NT2/D1 (cell line): ENCODE results near the gene TAS2R20.
"Not testable (repeated sequence)": the region's sequence is repeated elsewhere in the genome, so short reads cannot be mapped to it uniquely, and the experiment has no call there.

Experiments
- DNase-seq: peaks from one replicate; pipeline ENCODE4 v3.0.0-alpha.2; 2011; ENCODE audit warnings: low read depth, low spot score
- H3K27me3 ChIP-seq: 2 replicates; pipeline ENCODE4 v1.6.0; 2011; ENCODE audit warnings: mild to moderate bottlenecking; ENCODE audit not compliant: insufficient read length, insufficient read depth
- H3K36me3 ChIP-seq: 2 replicates; pipeline ENCODE4 v1.6.1; 2011; ENCODE audit warnings: mild to moderate bottlenecking, low read length, mixed read lengths; ENCODE audit not compliant: insufficient read depth, insufficient read length
- H3K4me1 ChIP-seq: 2 replicates; pipeline ENCODE4 v1.5.1; 2011; ENCODE audit not compliant: insufficient read depth, insufficient read length
- H3K4me3 ChIP-seq: 2 replicates; pipeline ENCODE4 v1.5.1; 2011; ENCODE audit warnings: low read depth; ENCODE audit not compliant: insufficient read length
- H3K9ac ChIP-seq: 2 replicates; pipeline ENCODE4 v1.6.0; 2011; ENCODE audit warnings: low read depth; ENCODE audit not compliant: insufficient read length
- H3K9me3 ChIP-seq: 2 replicates; pipeline ENCODE4 v1.5.1; 2011; ENCODE audit warnings: mild to moderate bottlenecking, low read length; ENCODE audit not compliant: insufficient read depth
- SUZ12 ChIP-seq: IDR thresholded peaks from 2 replicates; pipeline ENCODE4 v1.6.1; 2011; ENCODE audit not compliant: insufficient read length, insufficient read depth; ENCODE audit errors: extremely low read depth
- YY1 ChIP-seq: IDR thresholded peaks from 2 replicates; pipeline ENCODE4 v1.6.1; 2011; ENCODE audit not compliant: insufficient read length, insufficient read depth
- ZNF274 ChIP-seq: IDR thresholded peaks from 2 replicates; pipeline ENCODE4 v1.6.1; 2011; ENCODE audit warnings: mild to moderate bottlenecking, low read depth, low read length

The TAS2R20 gene

GRCh38 chr12:10998204-10998603 lies at the start of gene TAS2R20:
Gene TAS2R20 (minus strand): TSS chr12:10998304. CDS start chr12:10997875, 429 bp downstream.
- H3K27me3 ChIP-seq = no peaks in the 10 kb centered on the region
- H3K4me3 ChIP-seq = no peak within 1 kb of the TSS
- H3K36me3 ChIP-seq = peaks cover 6% of the 10 kb centered on the region
- no peaks in the 10 kb centered on the region for H3K4me1 ChIP-seq
- TF ChIP-seq ZNF274 (no peak), SUZ12 (no peak), YY1 (no peak)
- DNase-seq = no peak
- H3K9me3 ChIP-seq = no peaks in the 10 kb centered on the region
- H3K9ac ChIP-seq = no peak within 1 kb of the TSS

DNA sequence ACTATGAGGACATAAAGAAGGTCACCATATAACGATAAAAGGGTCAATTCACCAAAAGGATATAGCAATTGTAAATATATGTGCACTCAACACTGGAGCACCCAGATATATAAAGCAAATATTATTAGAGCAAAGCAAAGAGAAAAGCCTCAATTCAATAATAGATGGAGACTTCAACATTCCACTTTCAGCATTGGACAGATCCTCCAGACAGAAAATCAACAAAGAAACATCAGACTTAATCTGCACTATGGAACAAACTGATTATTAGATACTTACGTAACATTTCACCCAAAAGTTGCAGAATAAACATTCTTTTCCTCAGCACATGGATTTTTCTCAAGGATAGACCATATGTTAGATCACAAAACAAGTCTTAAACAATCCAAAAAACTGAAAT lies 43.3 kb upstream of the TAS2R20 start:
- peaks cover 11% of the 10 kb centered on the region for H3K36me3 ChIP-seq
- H3K9me3 ChIP-seq, H3K27me3 ChIP-seq, DNase-seq, H3K9ac ChIP-seq, H3K4me1 ChIP-seq, H3K4me3 ChIP-seq: not testable (repeated sequence)

DNA sequence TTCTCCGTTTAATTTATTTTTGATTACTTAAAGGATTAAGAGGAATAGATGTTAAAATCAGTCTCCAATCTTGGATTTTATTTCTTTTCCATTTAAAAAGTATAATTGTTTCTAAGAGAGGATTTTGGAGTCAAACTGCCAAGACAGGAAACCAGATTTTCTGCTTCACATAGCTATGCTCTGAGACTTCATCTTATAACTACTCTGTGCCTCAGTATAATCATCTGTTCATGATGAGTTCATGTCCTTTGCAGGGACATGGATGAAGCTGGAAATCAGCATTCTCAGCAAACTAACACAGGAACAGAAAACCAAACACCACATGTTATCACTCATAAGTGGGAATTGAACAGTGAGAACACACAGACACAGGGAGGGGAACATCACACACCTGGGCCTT lies 42.1 kb upstream of the TAS2R20 start:
- H3K36me3 ChIP-seq = peaks cover 5% of the 10 kb centered on the region
- no peak for TF ChIP-seq SUZ12
- no peak for TF ChIP-seq ZNF274
- TF ChIP-seq YY1 = no peak

GRCh38 chr12:11039171-11039570 lies 41.1 kb upstream of the TAS2R20 start:
- Histone ChIP-seq H3K9me3 (no peaks in the 10 kb centered on the region), H3K36me3 (no peaks in the 10 kb centered on the region), H3K4me1 (no peaks in the 10 kb centered on the region), H3K4me3 (no peak overlapping the region), H3K9ac (no peak overlapping the region), H3K27me3 (no peaks in the 10 kb centered on the region)
- DNase-seq = no peak
- TF ChIP-seq YY1 (no peak), ZNF274 (no peak), SUZ12 (no peak)

More for the DNA sequence above, 42.1 kb upstream of the TAS2R20 start:
- Histone ChIP-seq H3K9ac (no peak overlapping the region), H3K27me3 (no peaks in the 10 kb centered on the region), H3K4me1 (no peaks in the 10 kb centered on the region), H3K4me3 (no peak overlapping the region), H3K9me3 (no peaks in the 10 kb centered on the region)
- DNase-seq = no peak

- not testable (repeated sequence) for H3K4me3 ChIP-seq, H3K36me3 ChIP-seq, DNase-seq, H3K9ac ChIP-seq, H3K27me3 ChIP-seq, H3K9me3 ChIP-seq, H3K4me1 ChIP-seq
These were observed 35.9 kb upstream of the TAS2R20 start for GRCh38 chr12:11033959-11034358.

DNA sequence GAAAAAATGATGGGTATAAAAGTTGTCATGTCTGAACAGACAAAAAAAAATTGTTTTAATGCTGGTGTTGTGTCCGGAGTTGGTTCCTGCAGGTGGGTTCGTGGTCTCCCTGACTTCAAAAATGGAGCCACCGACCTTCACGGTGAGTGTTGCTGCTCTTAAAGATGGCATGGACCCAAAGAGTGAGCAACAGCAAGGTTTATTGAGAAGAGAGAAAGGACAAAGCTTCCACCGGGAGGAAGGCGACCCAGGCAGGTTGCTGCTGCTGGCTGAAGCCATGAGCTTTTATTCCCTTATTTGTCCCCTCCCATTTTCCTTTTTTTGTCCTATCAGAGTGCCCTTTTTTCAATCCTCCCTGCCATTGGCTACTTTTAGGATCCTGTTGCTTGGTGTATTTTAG lies 33.2 kb upstream of the TAS2R20 start, which contains the start of gene TAS2R31:
Gene TAS2R31 (minus strand): TSS at position 101 of the 400 bp plus-strand sequence. CDS start 72 bp downstream, at position 29.
- peaks cover 5% of the 10 kb centered on the region; the same call in 1 of the 2 replicates for H3K9me3 ChIP-seq
- H3K27me3 ChIP-seq = no peaks in the 10 kb centered on the region
- no peaks in the 10 kb centered on the region for H3K4me1 ChIP-seq
- no peak within 1 kb of the TSS for H3K9ac ChIP-seq
- H3K36me3 ChIP-seq = peaks cover 13% of the 10 kb centered on the region
- no peak for DNase-seq
- no peak within 1 kb of the TSS for H3K4me3 ChIP-seq
- no peak for TF ChIP-seq SUZ12
- no peak for TF ChIP-seq ZNF274
- TF ChIP-seq YY1 = no peak

DNA sequence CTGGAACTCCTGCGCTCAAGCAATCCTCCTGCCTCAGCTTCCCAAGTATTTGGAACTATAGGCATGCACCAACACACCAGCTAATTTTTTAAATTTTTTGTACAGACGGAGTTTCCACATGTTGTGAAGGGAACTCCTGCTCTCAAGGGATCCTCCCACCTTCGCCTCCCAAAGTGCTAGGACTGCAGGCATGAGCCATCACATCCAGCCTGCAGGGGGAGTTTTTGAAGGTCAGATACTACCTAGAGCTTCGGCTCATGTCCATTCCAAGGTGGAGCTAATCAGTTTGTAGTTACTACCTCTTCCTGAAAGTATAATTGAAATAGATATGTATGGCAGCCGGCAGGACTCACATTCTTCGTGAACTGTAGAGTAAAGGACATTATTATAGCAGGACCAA lies 28.0 kb upstream of the TAS2R20 start:
- Histone ChIP-seq H3K36me3 (peaks cover 16% of the 10 kb centered on the region), H3K9me3 (no peaks in the 10 kb centered on the region), H3K4me1 (no peaks in the 10 kb centered on the region), H3K27me3 (no peaks in the 10 kb centered on the region), H3K9ac (no peak overlapping the region), H3K4me3 (no peak overlapping the region)
- no peak for TF ChIP-seq ZNF274
- TF ChIP-seq YY1 = no peak
- TF ChIP-seq SUZ12 = no peak
- peak; percentile 66 for DNase-seq

GRCh38 chr12:11023387-11023786 lies 25.3 kb upstream of the TAS2R20 start:
- DNase-seq = no peak
- Histone ChIP-seq H3K4me3 (no peak overlapping the region), H3K9ac (no peak overlapping the region), H3K36me3 (peaks cover 16% of the 10 kb centered on the region), H3K9me3 (no peaks in the 10 kb centered on the region), H3K27me3 (no peaks in the 10 kb centered on the region), H3K4me1 (no peaks in the 10 kb centered on the region)
- no peak for TF ChIP-seq SUZ12
- TF ChIP-seq YY1 = no peak
- no peak for TF ChIP-seq ZNF274
